Stimulated activated CD4-positive, alpha-beta T cell treated with anti-CD3 and anti-CD28 coated beads, Interleukin-15, amount 100 ng/mL, for 48 hours (primary cell): ENCODE measurements around the gene ALS2.
"Not testable (repeated sequence)": the region's sequence is repeated elsewhere in the genome, so short reads cannot be mapped to it uniquely, and the experiment has no call there.

Source experiments
- DNase-seq, 2 donors: peaks; one replicate each; pipeline ENCODE4 v3.0.0-alpha.2; 2020; ENCODE audit warnings: low read depth in 2 of 2

Gene ALS2

DNA sequence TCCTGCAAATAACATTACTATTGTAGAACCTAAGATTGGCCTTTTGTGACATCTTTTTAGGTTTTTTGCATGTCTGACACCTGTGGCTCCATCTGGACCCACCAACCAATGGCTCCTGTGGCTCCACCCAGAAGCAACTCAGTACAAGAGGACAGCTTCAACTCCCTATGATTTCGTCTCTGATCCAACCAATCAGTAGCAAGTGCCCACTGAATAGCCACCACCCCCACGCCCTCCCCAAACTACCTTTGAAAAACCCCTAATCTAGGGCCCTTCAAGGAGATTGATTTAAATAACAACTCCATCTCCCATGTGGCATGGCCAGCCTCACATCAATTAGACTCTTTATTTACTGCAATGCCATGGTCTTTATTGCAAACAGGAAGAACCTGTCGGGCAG lies 105.9 kb downstream of the ALS2 start:
- no peak for DNase-seq

- no peak for DNase-seq
Measured at GRCh38 chr2:201674298-201674697, 106.4 kb downstream of the ALS2 start.

DNA sequence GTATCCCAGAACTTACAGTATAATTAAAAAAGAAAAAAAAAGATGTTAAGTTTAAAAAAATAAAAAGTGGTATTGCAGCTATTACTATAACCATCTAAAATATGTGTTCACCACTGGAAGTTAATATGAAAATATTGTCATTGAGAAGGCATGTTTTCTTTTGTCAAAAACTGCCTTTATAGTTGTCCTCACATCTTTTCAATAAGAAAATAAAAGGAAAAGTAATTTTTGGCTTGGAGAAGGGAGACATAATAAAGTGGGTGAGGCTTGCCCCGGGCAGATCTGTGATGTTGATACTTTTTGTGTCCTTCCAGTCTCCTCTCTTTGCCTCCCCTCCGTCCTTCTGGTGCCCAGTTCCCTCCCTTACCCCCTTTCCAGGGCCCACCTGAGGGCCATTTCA lies 107.2 kb downstream of the ALS2 start:
- DNase-seq = no peak

- not testable (repeated sequence) for DNase-seq
Measured at GRCh38 chr2:201671205-201671604, 109.5 kb downstream of the ALS2 start.

DNA sequence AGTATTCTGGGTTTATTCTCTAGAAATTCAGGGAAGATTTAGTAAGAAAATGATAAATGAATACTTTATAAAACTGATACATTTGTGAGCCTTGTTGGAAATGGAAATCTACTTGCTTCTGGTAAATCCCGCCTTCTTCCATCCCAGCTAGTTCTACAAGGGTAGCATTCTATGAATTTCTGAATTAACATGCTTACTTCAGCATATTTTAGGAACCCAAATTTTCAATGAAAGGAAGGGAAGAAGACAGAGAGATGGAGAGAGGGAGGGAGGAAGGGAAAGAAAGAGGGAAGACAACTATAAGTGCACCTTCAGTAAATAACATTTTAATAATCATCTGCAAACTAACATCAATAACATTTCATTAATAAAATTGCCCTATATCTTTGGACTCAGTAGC lies 110.9 kb downstream of the ALS2 start:
- DNase-seq = no peak

DNA sequence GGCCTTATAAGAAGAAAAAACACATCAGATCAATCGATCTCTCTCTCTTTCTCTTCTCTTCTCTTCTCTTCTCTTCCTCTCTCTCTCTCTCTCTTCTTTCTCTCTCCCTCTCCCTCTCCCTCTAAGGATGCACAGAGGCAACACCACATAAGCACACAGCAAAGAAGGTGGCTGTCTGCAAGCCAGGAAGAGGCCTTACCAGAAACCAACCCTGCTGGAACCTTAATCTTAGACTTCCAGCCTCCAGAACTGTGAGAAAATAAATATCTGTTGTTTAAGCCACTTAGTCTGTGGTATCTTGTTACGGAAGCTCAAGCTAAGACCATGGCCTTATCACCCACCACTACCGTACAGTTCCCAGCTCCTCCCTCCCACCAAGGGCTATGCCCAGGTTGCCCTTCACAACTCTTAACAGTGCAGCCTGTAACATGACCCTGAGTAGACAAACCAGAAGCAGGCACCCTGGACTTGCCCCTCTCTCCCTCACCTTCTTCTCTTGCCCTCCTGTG lies 112.3 kb downstream of the ALS2 start:
- DNase-seq = no peak

DNA sequence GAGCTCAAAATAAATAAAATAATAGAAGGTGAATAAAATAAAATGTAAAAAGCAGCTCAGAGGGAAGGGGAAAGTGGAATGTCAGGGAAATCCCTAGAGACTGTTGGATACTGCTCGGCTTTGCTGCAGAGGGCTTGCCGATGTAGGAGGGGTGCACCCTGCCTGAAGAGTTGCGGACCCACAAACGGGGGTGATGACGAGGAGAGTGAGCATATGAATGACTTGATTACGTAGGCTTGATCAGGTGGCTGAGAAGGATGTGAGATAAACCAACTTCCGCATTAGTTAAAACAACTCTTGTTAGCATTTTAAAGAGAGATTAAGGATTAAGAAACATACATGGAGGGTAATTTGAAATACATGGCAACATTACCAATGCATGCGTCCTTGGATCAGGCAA lies 116.4 kb downstream of the ALS2 start:
- no peak for DNase-seq

GRCh38 chr2:201661366-201661765 lies 119.4 kb downstream of the ALS2 start:
- DNase-seq = no peak

- no peak for DNase-seq
Measured at GRCh38 chr2:201660293-201660895, 120.3 kb downstream of the ALS2 start.

DNA sequence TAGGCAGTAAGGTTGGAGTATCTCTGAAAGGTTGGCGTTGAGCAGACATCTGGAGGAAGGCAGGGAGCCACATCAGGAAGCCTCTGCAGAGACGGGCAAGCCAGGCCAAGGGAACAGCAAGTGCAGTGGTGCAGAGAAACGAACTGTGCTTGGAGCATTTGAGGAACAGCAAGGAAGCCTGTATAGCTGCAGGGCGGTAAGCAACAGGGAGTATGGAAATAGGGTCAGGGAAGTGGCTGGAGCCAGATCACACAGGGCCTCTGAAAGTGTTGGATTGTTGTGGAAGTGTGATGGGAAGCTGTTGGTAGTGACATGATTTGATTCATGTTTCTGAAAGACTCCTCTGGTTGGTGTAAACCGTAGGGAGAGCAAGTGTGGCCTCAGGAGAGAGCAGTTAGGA lies 124.0 kb downstream of the ALS2 start:
- no peak for DNase-seq

DNA sequence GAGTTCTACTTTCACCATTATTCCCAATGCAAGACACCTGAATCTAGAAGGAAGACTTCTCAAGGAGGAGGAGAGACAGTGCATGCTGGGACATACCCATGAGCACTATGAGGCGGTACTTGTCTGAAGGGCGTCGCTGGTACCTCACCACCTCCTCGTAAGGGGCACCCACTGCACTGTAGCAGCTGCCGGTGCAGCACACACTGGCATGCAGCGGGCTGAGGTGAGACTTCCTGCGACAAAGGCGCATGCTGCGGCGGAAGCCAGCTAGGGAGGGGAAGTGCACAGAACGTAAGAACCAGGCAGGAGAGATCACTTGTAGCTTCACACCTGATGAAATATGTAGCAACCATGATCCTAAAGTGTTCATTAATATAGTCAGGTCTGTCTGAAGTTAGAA lies 124.6 kb downstream of the ALS2 start:
- DNase-seq = no peak

- DNase-seq = no peak
Measured at GRCh38 chr2:201654616-201655384, 125.9 kb downstream of the ALS2 start.

- DNase-seq = no peak
Measured at GRCh38 chr2:201653221-201653620, 127.5 kb downstream of the ALS2 start.
